Activated CD8-positive, alpha-beta T cell treated with anti-CD3 and anti-CD28 coated beads for 36 hours (primary cell): ENCODE results near the gene GATM. TPM values are rescaled to one million over a fixed set of nuclear protein-coding genes. Genes with fewer than 3 reads are reported as not detected.

ENCODE experiments used
- ATAC-seq: fragments of 200-7000 bp; cut with Tn5 transposase; one replicate; pipeline ENCODE4 v1.10.0; 2021; ENCODE audit warnings: mild to moderate bottlenecking, moderate library complexity
- CTCF ChIA-PET: fragments of 350-600 bp; sonication (Branson Sonifier 250); formaldehyde crosslinking; loops from one replicate; lab custom pipeline; 2021; ENCODE audit warnings: antibody characterized with exemption; lab: Charles Lee
- POLR2A ChIA-PET: fragments of 350-600 bp; sonication (Branson Sonifier 250); formaldehyde crosslinking; loops from one replicate; lab custom pipeline; 2021; ENCODE audit warnings: antibody characterized with exemption; lab: Charles Lee
- DNase-seq: peaks from one replicate; pipeline ENCODE4 v3.0.0-alpha.2; 2020
- H3K27ac Mint-ChIP-seq: one replicate; pipeline ENCODE4 v1.8.0; 2021; ENCODE audit warnings: mild to moderate bottlenecking, mixed read lengths
- H3K27me3 Mint-ChIP-seq: one replicate; pipeline ENCODE4 v1.8.0; 2021; ENCODE audit warnings: mixed read lengths
- H3K36me3 Mint-ChIP-seq: one replicate; pipeline ENCODE4 v1.8.0; 2021; ENCODE audit warnings: low read depth, mixed read lengths
- H3K4me1 Mint-ChIP-seq: one replicate; pipeline ENCODE4 v1.8.0; 2021; ENCODE audit warnings: low read depth, mixed read lengths
- H3K4me3 Mint-ChIP-seq: one replicate; pipeline ENCODE4 v1.8.0; 2021; ENCODE audit warnings: mild to moderate bottlenecking, moderate library complexity, mixed read lengths
- H3K9me3 Mint-ChIP-seq: one replicate; pipeline ENCODE4 v1.8.0; 2021; ENCODE audit warnings: mixed read lengths
- CTCF ChIP-seq: fragments of 200-600 bp; IDR thresholded peaks from one replicate; pipeline ENCODE4 v1.8.0; 2022; ENCODE audit warnings: antibody characterized with exemption, mild to moderate bottlenecking
- intact Hi-C: fragments of 100-400 bp; cut with micrococcal nuclease; formaldehyde crosslinking; loops from one replicate; pipeline ENCODE4 v1.10.0; 2022
- total RNA-seq, 2 experiments: library from RNA; stranded (reverse); gene quantifications; one replicate each; pipeline ENCODE4 v1.2.3, GENCODE V29; 2021

The GATM gene
- total RNA-seq, 2 experiments from 2014 or later, result 5.6 to 6.5 TPM

- ChIA-PET POLR2A (no interaction called here), CTCF (interaction anchor here (1.3 to 3.1 kb wide), 3 partner anchors 13 to 181 kb away, joined by 3 to 14 read pairs (median 4); a partner anchor contains a TSS)
- ATAC-seq, result no peak
- H3K36me3 Mint-ChIP-seq, result no peaks in the 10 kb centered on the region
- no peak overlapping the region for H3K27ac Mint-ChIP-seq
- no peaks in the 10 kb centered on the region for H3K9me3 Mint-ChIP-seq
- TF ChIP-seq CTCF, result no peak
- no peak for DNase-seq
- H3K4me3 Mint-ChIP-seq, result no peak overlapping the region
- H3K4me1 Mint-ChIP-seq, result no peaks in the 10 kb centered on the region
- peaks cover 1% of the 10 kb centered on the region for H3K27me3 Mint-ChIP-seq
- intact Hi-C loops, result no loop called here
These were observed 8.1 kb upstream of the GATM start for GRCh38 chr15:45386420-45386819.

GRCh38 chr15:45385590-45385989 is 7.2 kb upstream of the GATM start:
- H3K36me3 Mint-ChIP-seq, result no peaks in the 10 kb centered on the region
- ChIA-PET POLR2A (interaction anchor here (1.5 kb wide), 1 partner anchor 17 kb away, joined by 11 read pairs; a partner anchor contains a TSS), CTCF (interaction anchor here (0.7 to 3.1 kb wide), 5 partner anchors 10 to 224 kb away, joined by 3 to 14 read pairs (median 3); no protein-coding TSS in a partner anchor)
- DNase-seq, result no peak
- intact Hi-C loops, result no loop called here
- no peak for ATAC-seq
- no peak for TF ChIP-seq CTCF
- no peaks in the 10 kb centered on the region for H3K4me1 Mint-ChIP-seq
- H3K27me3 Mint-ChIP-seq, result peaks cover 1% of the 10 kb centered on the region
- no peaks in the 10 kb centered on the region for H3K9me3 Mint-ChIP-seq
- no peak overlapping the region for H3K27ac Mint-ChIP-seq
- no peak overlapping the region for H3K4me3 Mint-ChIP-seq

GRCh38 chr15:45384700-45385099 is 6.4 kb upstream of the GATM start:
- ChIA-PET CTCF (interaction anchor here (1.2 to 3.1 kb wide), 5 partner anchors 14 to 223 kb away, joined by 3 to 14 read pairs (median 4); no protein-coding TSS in a partner anchor), POLR2A (interaction anchor here (1.5 kb wide), 1 partner anchor 18 kb away, joined by 11 read pairs; a partner anchor contains a TSS)
- intact Hi-C loops, result no loop called here
- H3K27ac Mint-ChIP-seq, result no peak overlapping the region
- peaks cover 3% of the 10 kb centered on the region for H3K27me3 Mint-ChIP-seq
- DNase-seq (no peak), ATAC-seq (no peak)
- H3K9me3 Mint-ChIP-seq, result no peaks in the 10 kb centered on the region
- TF ChIP-seq CTCF, result no peak
- no peaks in the 10 kb centered on the region for H3K4me1 Mint-ChIP-seq
- H3K4me3 Mint-ChIP-seq, result no peak overlapping the region
- no peaks in the 10 kb centered on the region for H3K36me3 Mint-ChIP-seq

GRCh38 chr15:45378913-45379262 is 544 bp upstream of the GATM start:
- POLR2A ChIA-PET, result no interaction called here
- H3K4me3 Mint-ChIP-seq, result peak overlapping the region; percentile 67
- TF ChIP-seq CTCF, result no peak
- DNase-seq (no peak), ATAC-seq (no peak)
- no peak overlapping the region for H3K27ac Mint-ChIP-seq
- H3K36me3 Mint-ChIP-seq, result no peaks in the 10 kb centered on the region
- H3K27me3 Mint-ChIP-seq, result peaks cover 34% of the 10 kb centered on the region
- no peaks in the 10 kb centered on the region for H3K9me3 Mint-ChIP-seq
- intact Hi-C loops, result no loop called here
- CTCF ChIA-PET, result no interaction called here
- H3K4me1 Mint-ChIP-seq, result peaks cover 15% of the 10 kb centered on the region

- no peak for TF ChIP-seq CTCF
- no peaks in the 10 kb centered on the region for H3K36me3 Mint-ChIP-seq
- H3K27me3 Mint-ChIP-seq, result peaks cover 34% of the 10 kb centered on the region
- ChIA-PET CTCF (interaction anchor here (1.0 to 2.8 kb wide), 8 partner anchors 15 to 328 kb away, joined by 3 to 9 read pairs (median 4); no protein-coding TSS in a partner anchor), POLR2A (interaction anchor here (1.0 to 3.2 kb wide), 2 partner anchors 13 to 25 kb away, joined by 3 to 9 read pairs; a partner anchor contains a TSS)
- peak; percentile 25 for ATAC-seq
- H3K9me3 Mint-ChIP-seq, result no peaks in the 10 kb centered on the region
- H3K4me1 Mint-ChIP-seq, result peaks cover 15% of the 10 kb centered on the region
- peak overlapping the region; percentile 67 for H3K4me3 Mint-ChIP-seq
- peak; percentile 7 for DNase-seq
- intact Hi-C loops, result no loop called here
- no peak overlapping the region for H3K27ac Mint-ChIP-seq
These were observed 665 bp downstream of the GATM start for GRCh38 chr15:45377609-45378148.
